Mucosa of stomach (tissue), 1 donor: ENCODE measurements around the gene KLK6.

Source experiments
- H3K27me3 ChIP-seq: one replicate; pipeline ENCODE4 v1.7.0; 2013; ENCODE audit warnings: mild to moderate bottlenecking, low read length; ENCODE audit not compliant: control insufficient read depth, insufficient read depth
- H3K36me3 ChIP-seq: one replicate; pipeline ENCODE4 v1.7.0; 2013; ENCODE audit warnings: low read length; ENCODE audit not compliant: control insufficient read depth, insufficient read depth
- H3K4me1 ChIP-seq: one replicate; pipeline ENCODE4 v1.7.0; 2013; ENCODE audit warnings: mild to moderate bottlenecking, low read length; ENCODE audit not compliant: control insufficient read depth, insufficient read depth
- H3K4me3 ChIP-seq: one replicate; pipeline ENCODE4 v1.7.0; 2013; ENCODE audit warnings: low read length
- H3K9ac ChIP-seq: one replicate; pipeline ENCODE4 v1.7.0; 2013; ENCODE audit warnings: mild to moderate bottlenecking, low read length, moderate library complexity
- H3K9me3 ChIP-seq: one replicate; pipeline ENCODE4 v1.7.0; 2013; ENCODE audit warnings: mild to moderate bottlenecking, low read length, moderate library complexity; ENCODE audit not compliant: control insufficient read depth
- donor health status: Pancreatic carcinoma.

The KLK6 gene

DNA sequence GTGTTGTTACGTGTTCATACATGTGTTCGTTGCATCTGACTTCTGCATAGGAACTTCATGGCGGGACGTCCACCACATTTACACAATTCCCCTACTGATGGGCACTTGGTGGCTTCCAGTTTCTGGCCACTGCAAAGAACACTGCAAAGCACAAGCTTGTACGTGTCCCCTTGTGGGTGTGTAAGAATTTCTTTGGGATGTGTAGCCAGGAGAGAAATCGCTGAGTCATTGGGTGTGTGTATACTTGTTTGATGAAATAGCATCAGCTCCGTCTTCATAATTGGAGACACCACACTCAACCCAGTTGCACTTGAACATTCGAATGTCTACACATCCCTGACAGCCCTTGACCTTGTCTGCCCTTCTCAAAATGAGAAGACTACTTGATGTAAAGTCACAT is 35.8 kb downstream of the KLK6 start:
- H3K9me3 ChIP-seq = no peaks in the 10 kb centered on the region
- no peaks in the 10 kb centered on the region for H3K36me3 ChIP-seq
- no peaks in the 10 kb centered on the region for H3K4me1 ChIP-seq
- no peak overlapping the region for H3K4me3 ChIP-seq
- H3K9ac ChIP-seq = no peak overlapping the region
- peaks cover 3% of the 10 kb centered on the region for H3K27me3 ChIP-seq

DNA sequence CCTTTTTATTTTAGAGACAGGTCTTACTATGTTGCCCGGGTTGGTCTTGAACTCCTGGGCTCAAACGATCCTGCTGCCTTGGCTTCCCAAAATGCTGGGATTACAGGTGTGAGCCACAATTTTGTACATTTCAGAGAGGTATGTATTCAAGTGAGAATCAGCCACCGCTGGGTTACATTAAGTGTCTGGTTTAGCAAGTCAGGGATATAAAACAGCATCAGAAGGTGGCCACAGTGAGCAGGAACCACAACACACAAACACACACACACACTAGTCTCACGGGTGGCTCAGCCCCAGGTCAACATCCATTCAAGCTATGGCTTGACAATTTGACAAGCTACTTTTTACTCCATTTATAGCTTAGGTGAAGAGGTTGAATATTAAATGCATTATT is 36.7 kb downstream of the KLK6 start:
- no peaks in the 10 kb centered on the region for H3K36me3 ChIP-seq

GRCh38 chr19:50932018-50932689 is 37.2 kb downstream of the KLK6 start:
- no peaks in the 10 kb centered on the region for H3K4me1 ChIP-seq
- H3K4me3 ChIP-seq = no peak overlapping the region
- H3K36me3 ChIP-seq = no peaks in the 10 kb centered on the region
- H3K9me3 ChIP-seq = no peaks in the 10 kb centered on the region
- peaks cover 7% of the 10 kb centered on the region for H3K27me3 ChIP-seq
- no peak overlapping the region for H3K9ac ChIP-seq

More for the DNA sequence above, 36.7 kb downstream of the KLK6 start:
- no peaks in the 10 kb centered on the region for H3K4me1 ChIP-seq
- H3K9me3 ChIP-seq = no peaks in the 10 kb centered on the region
- no peak overlapping the region for H3K9ac ChIP-seq
- no peak overlapping the region for H3K4me3 ChIP-seq
- peaks cover 5% of the 10 kb centered on the region for H3K27me3 ChIP-seq

- Histone ChIP-seq H3K9me3 (no peaks in the 10 kb centered on the region), H3K36me3 (no peaks in the 10 kb centered on the region), H3K27me3 (peaks cover 7% of the 10 kb centered on the region), H3K4me3 (no peak overlapping the region), H3K4me1 (no peaks in the 10 kb centered on the region), H3K9ac (no peak overlapping the region)
Observed at GRCh38 chr19:50931023-50931422, 38.4 kb downstream of the KLK6 start.

GRCh38 chr19:50928831-50929230 is 40.6 kb downstream of the KLK6 start:
- Histone ChIP-seq H3K4me1 (no peaks in the 10 kb centered on the region), H3K27me3 (peaks cover 7% of the 10 kb centered on the region), H3K9ac (no peak overlapping the region), H3K4me3 (no peak overlapping the region), H3K36me3 (no peaks in the 10 kb centered on the region), H3K9me3 (no peaks in the 10 kb centered on the region)

DNA sequence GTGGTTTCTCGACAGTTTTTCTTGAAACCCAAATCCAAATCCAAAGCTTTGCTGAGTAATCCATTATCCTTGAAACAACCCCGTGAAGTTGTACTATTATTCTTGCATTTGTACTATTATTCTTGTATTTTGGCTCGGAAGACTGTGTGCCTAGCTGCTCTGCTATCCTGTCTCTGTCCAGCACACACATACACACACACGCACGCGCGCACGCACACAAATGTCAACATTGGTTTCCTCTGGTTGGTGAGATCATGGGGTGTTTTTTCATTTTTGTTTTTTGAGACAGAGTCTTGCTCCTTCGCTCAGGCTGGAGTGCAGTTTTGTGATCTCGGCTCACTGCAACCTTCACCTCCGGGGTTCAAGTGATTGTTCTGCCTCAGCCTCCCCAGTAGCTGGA is 43.2 kb downstream of the KLK6 start:
- no peaks in the 10 kb centered on the region for H3K36me3 ChIP-seq
- no peak overlapping the region for H3K9ac ChIP-seq
- H3K9me3 ChIP-seq = no peaks in the 10 kb centered on the region
- H3K27me3 ChIP-seq = peaks cover 6% of the 10 kb centered on the region
- H3K4me1 ChIP-seq = no peaks in the 10 kb centered on the region
- no peak overlapping the region for H3K4me3 ChIP-seq

- H3K4me3 ChIP-seq = no peak overlapping the region
- H3K36me3 ChIP-seq = no peaks in the 10 kb centered on the region
- no peak overlapping the region for H3K9ac ChIP-seq
- no peaks in the 10 kb centered on the region for H3K4me1 ChIP-seq
- no peaks in the 10 kb centered on the region for H3K9me3 ChIP-seq
- peaks cover 4% of the 10 kb centered on the region for H3K27me3 ChIP-seq
Observed at GRCh38 chr19:50925734-50926133, 43.7 kb downstream of the KLK6 start.

DNA sequence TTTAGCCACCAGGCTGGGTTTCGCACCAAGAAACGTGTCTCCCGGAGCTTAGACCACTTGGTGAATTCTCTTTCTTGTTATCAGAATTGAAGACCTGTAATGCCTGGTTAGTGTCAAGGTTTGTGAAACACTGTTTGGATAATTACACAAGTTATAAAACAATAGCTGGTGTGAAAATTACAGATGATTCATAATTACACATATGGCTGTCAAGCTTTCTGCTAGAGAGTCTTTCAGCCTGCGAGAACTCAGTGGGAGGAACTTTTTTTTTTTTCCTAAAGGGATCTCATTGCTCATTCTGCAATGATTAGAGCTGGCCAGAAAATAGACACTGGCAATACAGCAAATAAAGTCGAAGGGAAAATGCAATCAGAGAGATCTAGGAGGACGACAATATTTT is 44.8 kb downstream of the KLK6 start:
- no peak overlapping the region for H3K9ac ChIP-seq
- no peaks in the 10 kb centered on the region for H3K4me1 ChIP-seq
- H3K9me3 ChIP-seq = no peaks in the 10 kb centered on the region
- no peak overlapping the region for H3K4me3 ChIP-seq
- peaks cover 4% of the 10 kb centered on the region for H3K27me3 ChIP-seq
- no peaks in the 10 kb centered on the region for H3K36me3 ChIP-seq

GRCh38 chr19:50922317-50922853 is 47.0 kb downstream of the KLK6 start:
- Histone ChIP-seq H3K4me3 (no peak overlapping the region), H3K4me1 (no peaks in the 10 kb centered on the region), H3K9me3 (no peaks in the 10 kb centered on the region), H3K36me3 (no peaks in the 10 kb centered on the region), H3K27me3 (no peaks in the 10 kb centered on the region), H3K9ac (no peak overlapping the region)

GRCh38 chr19:50921426-50922316 is 47.7 kb downstream of the KLK6 start:
- H3K27me3 ChIP-seq = no peaks in the 10 kb centered on the region
- no peak overlapping the region for H3K9ac ChIP-seq
- H3K9me3 ChIP-seq = no peaks in the 10 kb centered on the region
- no peaks in the 10 kb centered on the region for H3K4me1 ChIP-seq
- no peaks in the 10 kb centered on the region for H3K36me3 ChIP-seq
- H3K4me3 ChIP-seq = no peak overlapping the region

DNA sequence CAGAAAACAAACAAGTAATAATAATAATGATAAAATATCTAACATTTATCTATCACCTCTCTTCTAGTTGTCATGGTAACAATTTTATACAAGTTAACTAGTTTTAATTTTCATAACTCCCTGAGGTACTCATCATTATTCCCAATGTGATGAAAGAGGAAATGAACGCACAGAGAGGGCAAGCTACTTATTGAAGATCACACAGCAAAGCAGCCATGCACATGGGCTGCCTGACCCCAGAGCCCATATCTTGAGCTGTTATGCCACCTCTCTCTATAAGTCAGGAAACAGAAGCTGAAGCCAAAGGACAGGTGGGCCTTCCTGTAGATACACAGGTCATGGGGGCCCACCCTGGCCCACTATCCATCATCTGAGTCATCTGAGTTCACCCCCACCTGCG is 53.3 kb downstream of the KLK6 start:
- no peaks in the 10 kb centered on the region for H3K9me3 ChIP-seq
- no peak overlapping the region for H3K4me3 ChIP-seq
- H3K36me3 ChIP-seq = no peaks in the 10 kb centered on the region
- no peak overlapping the region for H3K9ac ChIP-seq
- peaks cover 25% of the 10 kb centered on the region for H3K27me3 ChIP-seq
- no peaks in the 10 kb centered on the region for H3K4me1 ChIP-seq
